ENCODE results near the gene NAPSA.
A peak's percentile ranks its signal among the peaks of the same experiment; 100 is the strongest.
"Not testable (repeated sequence)": the region's sequence is repeated elsewhere in the genome, so short reads cannot be mapped to it uniquely, and the experiment has no call there.

The NAPSA gene

GRCh38 chr19:50358483-50359327 lies 6.7 kb downstream of the NAPSA start:
- no peak for DNase-seq (ENCODE audit: low read depth)

DNA sequence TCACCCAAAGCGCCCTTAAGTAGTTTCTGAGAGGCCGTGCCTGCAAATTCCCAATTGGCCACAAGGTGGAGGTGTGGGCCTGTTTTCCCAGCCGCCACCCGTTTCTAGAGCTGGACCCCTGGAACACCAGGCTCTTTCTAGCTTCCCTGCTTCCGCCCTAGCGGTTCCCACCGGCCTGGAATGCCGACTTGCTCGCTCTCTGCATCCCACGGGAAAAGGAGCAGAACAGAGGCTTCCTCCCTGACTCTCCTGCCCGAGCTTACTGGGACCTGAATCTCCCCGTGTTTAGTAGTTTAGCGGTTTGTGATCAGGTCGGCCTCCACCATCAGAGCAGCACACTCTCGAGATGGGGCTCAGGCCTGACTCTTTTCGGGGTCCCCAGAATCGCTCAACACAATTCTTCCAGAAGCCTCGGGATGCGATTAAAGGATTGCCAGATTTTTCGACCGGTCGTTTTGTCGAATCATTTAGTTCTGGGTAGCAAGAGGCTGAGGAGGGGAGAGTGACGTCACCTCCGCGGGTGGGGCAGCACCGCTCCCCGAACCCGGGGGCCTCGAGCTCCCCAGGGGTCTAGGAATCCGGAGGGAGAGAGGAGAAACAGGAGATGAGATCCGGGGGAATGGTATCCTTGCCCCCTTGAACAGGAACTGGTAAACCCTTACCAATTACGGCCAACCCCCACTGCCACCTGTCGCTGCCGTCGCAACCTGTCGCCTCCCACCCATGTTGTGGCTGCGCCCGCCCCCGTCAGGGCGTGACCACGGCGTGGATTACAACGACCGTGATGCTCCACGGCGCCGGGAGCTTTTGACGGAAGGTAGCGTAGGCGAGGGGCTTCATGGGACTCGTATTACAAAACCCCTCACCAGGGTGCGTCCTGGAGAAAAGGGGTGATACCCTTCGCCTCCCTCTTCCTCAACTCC lies 8.0 kb downstream of the NAPSA start:
- peak; percentile 11 for DNase-seq (ENCODE audit: low read depth)

DNA sequence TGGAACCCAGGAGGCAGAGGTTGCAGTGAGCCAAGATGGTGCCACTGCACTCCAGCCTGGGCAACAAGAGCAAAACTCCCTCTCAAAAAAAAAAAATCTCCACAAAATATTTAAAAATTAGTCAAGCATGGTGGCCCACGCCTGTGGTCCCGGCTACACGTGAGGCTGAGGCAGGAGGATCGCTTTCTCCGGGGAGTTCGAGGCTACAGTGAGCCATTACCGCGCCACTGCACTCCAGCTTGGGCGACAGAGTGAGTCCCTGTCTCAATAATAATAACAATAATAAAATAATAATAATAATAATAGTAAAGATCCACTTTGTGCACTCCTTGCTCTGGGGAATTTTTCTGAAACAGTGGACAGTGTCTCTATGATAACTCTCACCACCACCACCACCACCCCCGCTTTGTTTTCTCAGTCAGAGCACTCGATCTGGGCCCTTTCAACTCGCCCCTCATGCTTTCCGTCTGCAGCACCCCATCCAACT lies 8.7 kb downstream of the NAPSA start:
- no peak for DNase-seq (ENCODE audit: low read depth)

- DNase-seq (ENCODE audit: low read depth) = not testable (repeated sequence)
Measured at GRCh38 chr19:50353487-50353880, 12.0 kb downstream of the NAPSA start.

- no peak for DNase-seq (ENCODE audit: low read depth)
Measured at GRCh38 chr19:50352242-50352641, 13.2 kb downstream of the NAPSA start.

DNA sequence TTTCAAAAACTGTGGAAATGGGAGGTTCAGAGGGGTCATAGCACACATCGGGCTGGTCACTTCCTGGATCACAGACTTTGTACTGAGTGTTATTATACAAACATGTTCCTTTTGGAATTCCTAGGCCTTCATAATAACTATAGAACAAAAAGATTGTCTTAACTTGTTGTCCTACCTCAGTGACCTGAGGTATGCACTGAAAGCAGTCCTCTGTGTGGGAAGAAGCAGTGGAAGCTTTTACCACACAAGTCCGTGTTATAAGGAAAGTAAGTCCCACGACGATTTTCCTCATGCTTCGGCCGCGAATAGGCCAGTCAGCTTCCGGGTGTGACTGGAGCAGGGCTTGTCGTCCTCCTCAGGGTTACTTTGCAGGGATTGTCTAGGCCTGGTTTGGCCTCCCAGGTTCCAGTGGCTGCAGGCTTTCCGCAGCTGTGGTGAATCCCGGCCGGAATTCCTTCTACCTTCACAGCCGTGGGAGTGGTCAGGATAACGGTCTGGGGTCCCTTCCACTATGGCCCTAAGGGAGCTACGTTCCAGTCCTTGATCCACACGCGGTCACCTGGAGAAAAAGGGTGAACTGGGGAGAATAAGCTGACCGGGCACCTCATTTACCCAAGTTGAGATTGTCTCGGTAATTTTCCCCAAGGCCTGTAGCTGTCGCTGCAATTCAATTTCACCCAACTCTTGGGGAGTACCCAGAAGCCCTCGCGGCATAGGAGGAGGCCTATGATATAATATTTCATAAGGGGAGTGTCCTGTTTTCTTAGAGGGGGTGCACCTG lies 16.0 kb downstream of the NAPSA start:
- no peak for DNase-seq (ENCODE audit: low read depth)

DNA sequence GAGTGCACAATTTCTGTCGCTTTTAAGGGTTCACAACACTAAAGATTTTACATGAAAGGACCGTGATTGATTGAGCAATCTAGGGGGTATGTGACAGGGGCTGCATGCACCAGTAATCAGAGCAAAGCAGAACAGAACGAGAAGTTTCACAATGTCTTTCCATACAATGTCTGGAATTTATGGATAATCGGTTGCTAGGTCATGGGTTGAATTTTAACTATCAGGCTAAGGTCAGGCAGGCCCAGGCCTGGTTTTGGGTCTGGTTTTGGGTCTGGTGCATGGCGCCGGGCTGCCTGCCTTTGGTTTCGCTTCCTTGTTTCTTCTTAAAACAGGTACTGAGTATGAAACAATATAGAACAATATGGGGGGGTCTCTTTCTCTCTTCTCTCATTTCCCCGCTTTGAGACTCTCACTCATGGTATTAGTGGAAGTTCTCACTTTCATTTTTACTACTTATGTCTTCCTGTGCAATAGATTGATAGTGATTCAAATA lies 18.3 kb downstream of the NAPSA start:
- not testable (repeated sequence) for DNase-seq (ENCODE audit: low read depth)

- DNase-seq (ENCODE audit: low read depth) = no peak
Measured at GRCh38 chr19:50344661-50345318, 20.6 kb downstream of the NAPSA start.

GRCh38 chr19:50341091-50341564 lies 24.3 kb downstream of the NAPSA start:
- no peak for DNase-seq (ENCODE audit: low read depth)

- DNase-seq (ENCODE audit: low read depth) = no peak
Measured at GRCh38 chr19:50340331-50340730, 25.1 kb downstream of the NAPSA start.

DNA sequence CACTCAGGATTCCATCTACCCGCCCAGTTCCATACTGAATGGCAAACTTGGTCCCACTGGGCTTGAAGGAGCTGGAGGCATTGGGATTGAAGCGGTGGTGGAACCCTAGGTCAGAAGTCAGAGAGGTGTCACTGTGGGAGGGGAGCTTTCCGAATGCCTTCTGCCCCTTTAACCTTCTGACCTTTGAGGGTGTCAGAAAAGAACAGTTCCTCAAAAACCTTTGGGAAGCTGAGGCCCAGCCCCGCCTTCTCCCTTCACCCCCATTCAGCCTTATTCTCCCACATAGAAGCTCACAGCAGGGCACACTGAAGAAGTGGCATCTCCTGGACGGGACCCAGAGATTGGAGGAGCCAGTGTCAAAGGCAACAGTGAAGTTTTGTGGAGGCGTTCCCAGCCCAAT lies 28.4 kb downstream of the NAPSA start:
- DNase-seq (ENCODE audit: low read depth) = not testable (repeated sequence)

- no peak for DNase-seq (ENCODE audit: low read depth)
Measured at GRCh38 chr19:50334741-50335421, 30.6 kb downstream of the NAPSA start.

- DNase-seq (ENCODE audit: low read depth) = no peak
Measured at GRCh38 chr19:50333737-50334617, 31.5 kb downstream of the NAPSA start.

GRCh38 chr19:50333235-50333736 lies 32.2 kb downstream of the NAPSA start:
- DNase-seq (ENCODE audit: low read depth) = peak; percentile 17

- DNase-seq (ENCODE audit: low read depth) = no peak
Measured at GRCh38 chr19:50332244-50333038, 33.0 kb downstream of the NAPSA start.

DNA sequence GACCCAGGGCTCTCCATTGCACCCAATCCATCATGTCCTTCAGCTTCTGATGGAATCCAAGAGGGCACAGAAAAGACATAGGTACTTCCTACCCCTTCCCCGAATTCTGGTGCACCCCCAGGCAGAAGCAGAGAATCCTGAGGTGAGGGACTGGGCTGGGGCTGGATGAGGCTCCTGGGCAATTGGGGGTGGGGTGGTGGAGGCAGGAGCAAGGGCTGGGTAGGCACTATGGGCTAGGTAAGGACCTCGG lies 33.5 kb downstream of the NAPSA start:
- DNase-seq (ENCODE audit: low read depth) = no peak

GRCh38 chr19:50331221-50331993 lies 34.0 kb downstream of the NAPSA start:
- no peak for DNase-seq (ENCODE audit: low read depth)

All from HS-27A (cell line).